ENCODE measurements around the gene CNNM2.
"Not testable (repeated sequence)": the region's sequence is repeated elsewhere in the genome, so short reads cannot be mapped to it uniquely, and the experiment has no call there.

CNNM2 gene

GRCh38 chr10:102927311-102928010 is 9.4 kb downstream of the CNNM2 start:
- DNase-seq, result no peak

GRCh38 chr10:102928442-102928841 is 10.3 kb downstream of the CNNM2 start:
- not testable (repeated sequence) for DNase-seq

- DNase-seq, result no peak
Observed at GRCh38 chr10:102930720-102931119, 12.6 kb downstream of the CNNM2 start.

GRCh38 chr10:102931643-102932042 is 13.5 kb downstream of the CNNM2 start:
- DNase-seq, result no peak

GRCh38 chr10:102935505-102935904 is 17.4 kb downstream of the CNNM2 start:
- no peak for DNase-seq

GRCh38 chr10:102935939-102936605 is 18.0 kb downstream of the CNNM2 start:
- DNase-seq, result no peak

- no peak for DNase-seq
Observed at GRCh38 chr10:102941401-102941800, 23.3 kb downstream of the CNNM2 start.

- DNase-seq, result no peak
Observed at GRCh38 chr10:102945449-102945848, 27.4 kb downstream of the CNNM2 start.

GRCh38 chr10:102945962-102946361 is 27.9 kb downstream of the CNNM2 start:
- DNase-seq, result no peak

GRCh38 chr10:102946992-102947391 is 28.9 kb downstream of the CNNM2 start:
- DNase-seq, result no peak

GRCh38 chr10:102948176-102948575 is 30.1 kb downstream of the CNNM2 start:
- DNase-seq, result no peak

GRCh38 chr10:102948786-102949185 is 30.7 kb downstream of the CNNM2 start:
- DNase-seq, result no peak

GRCh38 chr10:102949916-102950315 is 31.8 kb downstream of the CNNM2 start:
- DNase-seq, result no peak

- DNase-seq, result no peak
Observed at GRCh38 chr10:102951316-102951715, 33.2 kb downstream of the CNNM2 start.

- DNase-seq, result no peak
Observed at GRCh38 chr10:102959360-102959759, 41.3 kb downstream of the CNNM2 start.

GRCh38 chr10:102960157-102960556 is 42.1 kb downstream of the CNNM2 start:
- no peak for DNase-seq

GRCh38 chr10:102962267-102962666 is 44.2 kb downstream of the CNNM2 start:
- DNase-seq, result no peak

GRCh38 chr10:102962951-102963755 is 45.1 kb downstream of the CNNM2 start:
- no peak for DNase-seq

GRCh38 chr10:102963756-102964025 is 45.6 kb downstream of the CNNM2 start:
- DNase-seq, result no peak

GRCh38 chr10:102964064-102964463 is 46.0 kb downstream of the CNNM2 start:
- not testable (repeated sequence) for DNase-seq

- DNase-seq, result no peak
Observed at GRCh38 chr10:102964713-102965112, 46.6 kb downstream of the CNNM2 start.

- no peak for DNase-seq
Observed at GRCh38 chr10:102965311-102965851, 47.3 kb downstream of the CNNM2 start.

GRCh38 chr10:102967123-102967522 is 49.0 kb downstream of the CNNM2 start:
- no peak for DNase-seq

Measured in DMS79 treated with DMSO at 0.1 percent for 48 hours (cell line).